HepG2 (cell line): ENCODE results near the gene LIPC.

ENCODE experiments used
- CHD2 ChIP-seq: IDR thresholded peaks from 2 replicates; pipeline ENCODE4 v1.6.1; 2011; ENCODE audit warnings: low read depth, low read length, improper control_type of control experiment
- CTCF ChIP-seq: sonication (generic); formaldehyde crosslinking; IDR thresholded peaks from 2 replicates; pipeline ENCODE4 v1.5.0; 2020; ENCODE audit warnings: mild to moderate bottlenecking, missing genetic modification reagents, moderate library complexity
- DMAP1 ChIP-seq: IDR thresholded peaks from 2 replicates; pipeline ENCODE4 v1.6.1; 2016
- POLR2A ChIP-seq, 2 experiments: IDR thresholded peaks; 2 replicates each; pipeline ENCODE4 v1.6.1; 2011; ENCODE audit warnings: low read depth in 2 of 2, low read length in 2 of 2, mild to moderate bottlenecking in 1 of 2, moderate library complexity in 1 of 2; ENCODE audit not compliant: insufficient read depth in 1 of 2
- ZEB1 ChIP-seq: IDR thresholded peaks from 2 replicates; pipeline ENCODE4 v1.6.1; 2012; ENCODE audit warnings: mild to moderate bottlenecking, low read depth, inconsistent platforms; ENCODE audit not compliant: insufficient replicate concordance
- ZNF263 ChIP-seq: sonication (generic); formaldehyde crosslinking; IDR thresholded peaks from 2 replicates; pipeline ENCODE4 v1.4.0; 2020; ENCODE audit warnings: missing genetic modification reagents
- TF ChIP-seq, protein P1 (sequence below): IDR thresholded peaks from 2 replicates; pipeline ENCODE4 v1.6.1; 2012; ENCODE audit warnings: inconsistent platforms
- TF ChIP-seq, protein P2 (sequence below): sonication (generic); formaldehyde crosslinking; IDR thresholded peaks from 2 replicates; pipeline ENCODE4 v1.9.0; 2021; ENCODE audit warnings: missing genetic modification reagents, mild to moderate bottlenecking, borderline replicate concordance

DNA sequence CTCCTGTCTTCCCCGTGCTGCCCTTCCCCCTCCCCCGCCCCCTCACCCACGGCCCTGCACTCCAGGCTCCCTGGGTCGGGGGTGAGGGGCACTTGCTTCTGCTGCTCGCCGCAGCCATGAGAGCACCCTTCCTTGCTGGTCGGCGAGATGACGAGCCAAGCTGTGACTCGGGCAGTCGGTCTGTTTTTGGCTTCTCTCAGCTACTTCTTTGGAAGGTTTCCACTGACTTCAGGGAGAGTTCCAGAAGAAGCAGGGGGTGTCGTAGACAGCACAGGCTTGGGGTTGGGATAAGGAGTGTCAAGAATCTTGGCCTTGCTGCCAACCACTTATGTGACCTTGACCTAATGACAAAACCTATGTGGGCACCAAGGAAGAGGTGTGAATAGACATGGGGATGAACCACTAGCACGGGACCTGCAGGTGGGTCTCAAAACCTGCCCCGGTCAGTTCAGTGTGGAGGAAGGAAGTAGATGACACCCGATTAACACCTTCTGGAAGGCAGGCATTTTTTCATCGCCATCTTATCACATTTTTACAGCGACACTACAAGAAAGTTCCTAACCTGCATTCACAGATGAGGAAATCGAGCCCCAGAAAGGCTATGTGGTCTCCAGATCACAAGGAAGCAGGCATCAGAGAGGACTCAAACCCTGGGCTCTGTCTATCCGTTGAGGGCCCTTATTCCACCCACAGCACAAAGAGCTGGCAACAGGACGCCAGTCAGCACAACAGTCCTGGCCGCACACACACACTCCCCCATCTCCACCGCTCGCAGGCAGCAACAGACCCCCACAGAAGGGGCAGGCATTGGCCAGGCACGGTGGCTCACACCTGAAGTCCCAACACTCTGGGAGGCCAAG lies 120.9 kb downstream of the LIPC start:
- TF ChIP-seq CTCF (CRISPR knock-in tag) (no peak), ZEB1 (no peak), ZNF263 (CRISPR knock-in tag) (no peak), POLR2A (IDR thresholded peaks at IDR 0.05; ENCODE audit: insufficient read depth in 1 of 2, low read depth in 2 of 2, low read length in 2 of 2) (no peak), DMAP1 (no peak), CHD2 (no peak)
- TF ChIP-seq, protein P1, sequence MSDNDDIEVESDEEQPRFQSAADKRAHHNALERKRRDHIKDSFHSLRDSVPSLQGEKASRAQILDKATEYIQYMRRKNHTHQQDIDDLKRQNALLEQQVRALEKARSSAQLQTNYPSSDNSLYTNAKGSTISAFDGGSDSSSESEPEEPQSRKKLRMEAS: no peak
- TF ChIP-seq, protein P2, sequence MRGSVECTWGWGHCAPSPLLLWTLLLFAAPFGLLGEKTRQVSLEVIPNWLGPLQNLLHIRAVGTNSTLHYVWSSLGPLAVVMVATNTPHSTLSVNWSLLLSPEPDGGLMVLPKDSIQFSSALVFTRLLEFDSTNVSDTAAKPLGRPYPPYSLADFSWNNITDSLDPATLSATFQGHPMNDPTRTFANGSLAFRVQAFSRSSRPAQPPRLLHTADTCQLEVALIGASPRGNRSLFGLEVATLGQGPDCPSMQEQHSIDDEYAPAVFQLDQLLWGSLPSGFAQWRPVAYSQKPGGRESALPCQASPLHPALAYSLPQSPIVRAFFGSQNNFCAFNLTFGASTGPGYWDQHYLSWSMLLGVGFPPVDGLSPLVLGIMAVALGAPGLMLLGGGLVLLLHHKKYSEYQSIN (CRISPR knock-in tag): no peak
